Stimulated activated CD4-positive, alpha-beta T cell treated with anti-CD3 and anti-CD28 coated beads, Interleukin-2, amount 100 ng/mL, for 48 hours (primary cell): ENCODE measurements around the gene MRPL20.
"Not testable (repeated sequence)": the region's sequence is repeated elsewhere in the genome, so short reads cannot be mapped to it uniquely, and the experiment has no call there.

Experiments
- DNase-seq, 2 donors: peaks; one replicate each; pipeline ENCODE4 v3.0.0-alpha.2; 2020

MRPL20 gene

DNA sequence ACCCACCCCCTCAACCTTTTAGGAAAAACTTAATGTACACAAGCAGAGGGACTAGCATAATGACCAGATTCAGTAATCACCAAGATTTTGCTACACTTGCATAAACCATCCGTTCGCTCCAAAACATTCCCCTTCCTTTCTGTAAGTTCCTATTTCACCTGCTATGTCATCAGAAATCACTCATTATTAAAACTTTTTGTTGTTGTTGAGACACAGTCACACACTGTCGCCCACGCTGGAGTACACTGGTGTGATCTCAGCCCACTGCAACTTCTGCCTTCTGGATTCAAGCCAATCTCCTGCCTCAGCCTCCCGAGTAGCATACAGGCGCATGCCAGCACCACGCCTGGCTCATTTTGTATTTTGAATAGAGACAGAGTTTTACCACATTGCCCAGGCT is 3.4 kb downstream of the MRPL20 start:
- no peak for DNase-seq

GRCh38 chr1:1402901-1403392 is 4.1 kb downstream of the MRPL20 start:
- DNase-seq: not testable (repeated sequence)

DNA sequence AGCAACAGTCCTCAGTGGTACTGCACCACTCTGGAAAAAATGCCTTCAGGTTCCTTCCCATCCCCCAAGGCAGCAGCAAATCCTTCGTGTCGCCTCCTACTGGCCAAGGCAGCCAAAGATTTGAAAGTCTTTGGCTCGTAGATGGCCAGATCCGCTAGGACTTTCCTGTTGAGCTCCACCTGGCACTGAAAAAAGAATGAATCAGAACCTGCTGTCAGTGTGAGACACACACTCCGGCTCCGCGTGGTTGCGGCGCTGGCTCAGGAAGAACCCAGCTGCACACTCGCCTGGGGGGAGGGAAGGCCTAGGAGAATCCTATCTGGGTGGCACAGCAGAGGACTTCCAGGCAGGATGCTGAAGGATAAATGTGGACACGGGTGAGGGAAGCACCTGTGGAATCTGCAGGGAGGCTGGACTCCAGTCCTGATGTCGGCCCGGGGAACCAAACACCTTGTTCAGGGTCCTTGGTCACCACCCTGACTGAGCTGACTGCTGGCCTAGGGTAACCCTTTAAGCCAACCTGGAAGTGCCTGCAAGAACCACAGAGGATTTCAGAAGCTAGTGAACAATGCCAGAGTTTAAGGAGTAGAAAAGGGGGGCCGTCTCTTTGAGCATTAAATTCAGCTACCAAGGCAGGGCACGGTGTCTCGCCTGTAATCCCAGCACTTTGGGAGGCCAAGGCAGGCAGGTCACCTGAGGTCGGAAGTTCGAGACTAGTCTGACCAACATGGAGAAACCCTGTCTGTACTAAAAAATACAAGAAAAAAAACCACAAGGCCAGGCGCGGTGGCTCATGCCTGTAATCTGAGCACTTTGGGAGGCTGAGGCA is 4.8 kb downstream of the MRPL20 start:
- DNase-seq: peak; percentile 46 to 50

DNA sequence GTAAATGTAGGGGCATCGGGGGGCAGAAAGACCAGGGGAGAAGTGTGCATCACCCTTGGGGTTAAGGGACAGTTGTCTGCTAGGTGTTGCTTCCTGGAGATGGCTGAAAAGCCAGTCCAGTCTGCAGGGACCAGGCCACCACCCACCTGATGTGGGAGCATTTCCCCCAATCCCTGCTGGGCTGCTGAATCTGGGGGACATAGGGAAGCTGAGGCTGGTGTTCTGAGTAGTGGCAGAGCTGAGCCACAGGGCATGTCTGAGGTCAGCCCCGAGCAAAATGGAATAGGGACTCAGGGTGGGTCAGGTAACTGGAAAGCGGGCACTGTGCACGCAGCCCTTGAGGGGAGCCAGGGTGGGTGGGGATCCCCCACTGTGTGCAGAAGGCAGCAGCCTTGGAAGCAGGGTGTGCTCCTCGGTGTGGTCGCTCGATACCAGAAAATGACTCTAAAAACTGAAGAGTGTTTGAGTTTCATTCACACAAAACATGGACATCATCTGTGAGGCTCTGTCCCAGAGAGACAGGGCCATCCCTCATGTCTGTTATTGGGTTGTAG is 5.6 kb downstream of the MRPL20 start:
- no peak for DNase-seq

GRCh38 chr1:1400576-1401456 is 6.3 kb downstream of the MRPL20 start:
- no peak for DNase-seq

DNA sequence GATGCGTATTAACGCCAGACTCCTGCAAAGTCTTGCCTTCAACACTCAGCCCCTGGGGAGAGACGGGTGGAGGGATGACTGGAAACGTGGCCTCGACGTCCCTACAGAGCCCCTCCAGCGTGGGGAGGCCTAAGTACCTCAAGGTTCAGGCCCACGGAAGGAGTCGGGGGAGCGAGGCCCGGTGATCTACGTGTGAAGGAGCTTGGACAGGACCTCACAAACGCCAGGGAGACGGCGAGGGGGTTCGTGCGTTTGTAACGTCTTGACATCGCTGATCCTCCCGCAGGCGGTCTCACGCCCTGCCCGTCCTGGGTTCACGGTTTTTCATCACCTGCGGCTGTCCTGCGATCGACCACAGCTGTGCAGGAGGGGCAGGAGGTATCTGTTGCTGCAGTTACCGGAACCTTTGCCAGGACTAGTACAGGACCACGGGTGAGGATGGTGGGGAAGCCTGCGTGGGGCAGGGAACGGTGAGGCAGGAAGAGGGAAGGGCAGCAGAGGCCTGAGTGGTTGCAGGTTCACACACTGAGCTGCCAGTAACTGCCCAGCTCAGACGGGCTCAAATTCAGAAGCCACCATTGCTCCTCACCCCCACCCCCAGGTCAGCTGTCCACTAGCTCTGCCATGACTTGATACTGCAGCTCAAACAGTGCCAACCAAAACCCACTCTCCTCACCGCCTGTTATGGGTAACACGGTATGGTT is 7.1 kb downstream of the MRPL20 start:
- no peak for DNase-seq

DNA sequence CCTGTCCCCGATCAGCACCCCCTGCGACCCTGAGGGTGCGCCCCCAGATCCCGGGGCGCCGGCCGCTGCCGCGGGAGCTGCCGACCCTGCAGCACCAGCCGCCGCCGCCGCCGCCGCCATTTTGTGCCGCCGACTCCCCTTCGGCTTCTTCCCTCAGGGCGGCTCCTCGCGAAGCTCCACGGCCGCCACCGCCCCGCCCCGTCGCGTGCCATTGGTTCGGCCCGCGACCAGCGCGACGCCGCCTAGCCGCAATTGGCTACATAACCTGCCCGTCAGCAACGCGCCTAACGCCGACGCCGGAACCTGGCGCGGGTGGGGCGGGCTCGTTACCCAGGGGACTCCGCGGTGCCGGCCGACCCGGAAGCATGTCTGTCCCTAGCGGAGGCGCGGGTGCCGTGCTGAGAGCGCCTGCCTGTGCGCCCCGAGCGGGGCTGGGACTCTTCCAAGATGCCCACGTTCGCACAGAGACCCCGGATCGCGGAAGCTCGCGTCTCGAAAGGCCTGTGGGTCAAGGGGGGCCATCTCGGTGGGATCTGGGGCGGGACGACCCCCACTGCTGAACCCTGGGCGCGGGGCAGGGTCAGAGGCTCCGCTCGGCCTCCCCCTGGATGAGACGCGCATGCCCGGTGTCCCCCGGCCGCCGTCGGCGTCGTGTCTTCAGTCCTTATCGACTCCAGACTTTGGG is 7.8 kb downstream of the MRPL20 start, which contains the start of gene CCNL2:
CCNL2 (minus strand) TSS at position 149 of the 685 bp plus-strand sequence; CDS start at position 120, 29 bp downstream.
- DNase-seq: peak; percentile 99 to 100

GRCh38 chr1:1398677-1399186 is 8.4 kb downstream of the MRPL20 start:
- DNase-seq: no peak

DNA sequence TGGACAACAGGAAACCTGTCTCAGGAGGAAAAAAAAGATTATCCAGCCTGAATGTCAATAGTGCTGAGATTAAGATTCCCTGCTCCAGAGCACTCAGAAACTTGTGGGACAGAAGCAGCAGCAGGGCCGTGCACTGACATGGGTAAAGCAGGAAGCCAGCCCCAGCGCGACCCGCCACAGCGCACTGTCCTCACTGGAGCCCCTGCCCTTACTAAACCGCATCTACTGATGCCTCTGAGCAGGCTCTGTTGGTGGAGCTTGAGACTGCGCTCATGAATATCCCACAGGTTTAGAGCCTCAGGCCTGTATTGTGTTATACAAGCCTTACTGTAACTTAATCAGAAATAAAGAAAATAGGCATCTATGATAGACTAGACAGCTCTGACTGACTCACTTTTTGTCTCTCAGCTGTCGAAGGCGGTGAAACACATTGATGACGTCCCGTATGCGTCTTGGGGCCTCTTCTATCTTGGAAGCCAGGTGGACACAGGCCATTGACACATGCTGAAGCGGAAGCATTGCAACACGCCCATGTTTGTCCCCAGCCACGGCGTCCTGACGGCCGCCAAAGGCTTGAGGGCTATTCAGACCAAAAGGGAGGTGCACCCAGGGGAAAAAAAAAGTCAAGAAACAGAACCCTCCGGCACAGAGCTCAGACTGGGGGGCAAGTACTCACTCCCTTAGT is 9.1 kb downstream of the MRPL20 start:
- no peak for DNase-seq

DNA sequence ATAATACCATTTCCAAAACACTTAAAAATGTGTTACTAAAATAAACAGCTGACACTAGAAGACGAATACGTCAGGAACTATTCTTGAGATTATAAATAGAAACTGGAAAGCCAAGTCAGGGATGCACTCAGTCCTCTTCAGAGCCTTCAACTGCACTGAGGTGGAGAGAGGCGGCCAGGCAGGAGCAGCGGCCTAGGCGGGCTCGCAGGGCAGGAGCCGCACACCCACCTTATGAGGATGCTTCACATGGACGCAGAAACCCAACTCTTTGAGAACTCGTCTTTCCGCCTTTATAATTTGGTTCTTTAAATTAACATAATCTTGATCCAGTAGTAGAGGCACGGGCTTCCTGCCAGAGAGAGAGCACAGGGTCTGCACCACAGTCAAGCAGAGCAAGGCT is 11.9 kb downstream of the MRPL20 start:
- DNase-seq: no peak

DNA sequence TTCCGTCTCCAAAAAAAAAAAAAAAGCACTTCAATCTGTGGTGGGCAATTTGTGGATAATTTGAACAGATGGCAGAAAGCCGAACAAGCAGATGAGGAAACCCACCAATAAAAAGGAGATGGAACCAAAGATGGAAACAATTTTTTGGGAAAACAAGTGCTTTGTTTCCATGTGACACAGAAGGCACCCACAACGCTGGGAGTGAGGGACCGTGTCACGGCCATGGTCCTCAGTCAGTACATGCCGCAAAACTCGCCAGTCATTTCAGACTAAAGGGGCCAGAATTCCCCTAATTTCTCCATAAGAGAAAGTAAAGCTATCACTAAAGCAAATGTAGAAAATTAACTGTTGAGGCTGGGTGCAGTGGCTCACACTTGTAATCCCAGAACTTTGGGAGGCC is 13.0 kb downstream of the MRPL20 start:
- no peak for DNase-seq

- DNase-seq: no peak
Measured at GRCh38 chr1:1393428-1393827, 13.7 kb downstream of the MRPL20 start.

- DNase-seq: no peak
Measured at GRCh38 chr1:1393014-1393413, 14.1 kb downstream of the MRPL20 start.

DNA sequence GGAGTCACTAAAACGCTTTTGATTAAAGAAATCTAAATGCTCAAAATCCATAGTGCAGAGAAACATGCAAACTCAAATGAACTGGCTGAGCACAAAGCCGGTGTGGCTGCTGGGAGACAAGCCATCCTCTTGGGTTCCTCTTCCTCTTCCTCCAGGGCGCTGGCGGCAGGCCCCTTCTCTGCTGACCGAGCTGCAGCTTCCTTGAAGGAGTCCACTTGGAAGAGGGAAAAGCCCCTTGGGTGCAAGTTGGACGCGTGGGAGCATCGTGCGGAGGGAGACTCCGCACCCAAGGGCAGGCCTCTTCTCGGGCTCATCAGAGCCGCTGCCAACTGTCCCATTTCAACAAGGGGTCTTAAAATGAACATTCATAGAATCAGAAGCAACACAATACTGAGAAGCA is 15.9 kb downstream of the MRPL20 start:
- DNase-seq: no peak

- DNase-seq: no peak
Measured at GRCh38 chr1:1390675-1391074, 16.4 kb downstream of the MRPL20 start.

- DNase-seq: no peak
Measured at GRCh38 chr1:1388078-1388472, 19.0 kb downstream of the MRPL20 start.

DNA sequence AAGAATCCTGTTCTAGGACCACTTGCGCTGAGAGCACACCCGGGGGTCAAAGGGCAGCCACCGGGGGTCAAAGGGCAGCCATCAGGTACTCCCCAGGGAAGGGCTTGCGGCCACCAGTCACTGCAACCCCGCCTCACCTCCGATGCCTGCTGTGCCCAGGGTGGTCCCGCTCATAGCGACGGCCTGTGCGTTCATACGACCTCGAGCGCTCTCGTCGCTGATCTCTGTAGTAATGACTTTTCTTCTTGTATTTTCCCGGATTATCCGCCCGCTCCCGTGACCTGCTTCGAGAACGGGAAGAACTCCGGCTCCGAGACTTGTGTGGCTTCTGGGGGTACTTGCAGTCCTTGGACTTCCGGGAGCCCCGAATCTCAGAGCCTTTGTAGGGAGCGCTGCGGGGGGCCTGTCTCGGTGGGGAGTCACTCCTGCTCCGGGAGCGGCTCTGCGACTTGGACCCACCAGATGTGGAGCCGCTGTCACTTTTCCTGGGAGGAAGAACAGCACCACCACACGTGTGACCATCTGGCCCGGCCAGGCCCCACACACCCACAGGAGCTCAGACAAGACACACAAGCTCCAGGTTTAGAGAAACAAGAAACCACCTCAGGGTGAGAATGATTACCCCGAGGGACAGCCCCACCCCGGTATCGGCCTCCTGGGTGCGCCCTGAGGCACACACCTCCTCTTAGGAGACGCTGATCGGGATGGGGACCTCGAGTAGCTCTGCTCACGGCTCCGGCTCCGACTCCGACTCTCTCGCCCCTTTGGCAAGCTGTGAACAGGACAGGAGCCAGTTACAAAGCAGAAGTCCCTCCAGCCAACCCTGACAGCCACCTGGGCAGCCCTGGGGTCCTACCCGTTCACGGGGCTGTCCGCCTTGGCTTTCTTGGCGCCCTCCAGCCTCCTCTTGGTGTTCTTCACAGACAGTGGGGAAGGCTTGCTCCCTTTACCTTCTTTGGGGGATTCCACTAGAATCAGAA is 19.7 kb downstream of the MRPL20 start:
- no peak for DNase-seq

GRCh38 chr1:1385931-1386330 is 21.2 kb downstream of the MRPL20 start:
- no peak for DNase-seq

DNA sequence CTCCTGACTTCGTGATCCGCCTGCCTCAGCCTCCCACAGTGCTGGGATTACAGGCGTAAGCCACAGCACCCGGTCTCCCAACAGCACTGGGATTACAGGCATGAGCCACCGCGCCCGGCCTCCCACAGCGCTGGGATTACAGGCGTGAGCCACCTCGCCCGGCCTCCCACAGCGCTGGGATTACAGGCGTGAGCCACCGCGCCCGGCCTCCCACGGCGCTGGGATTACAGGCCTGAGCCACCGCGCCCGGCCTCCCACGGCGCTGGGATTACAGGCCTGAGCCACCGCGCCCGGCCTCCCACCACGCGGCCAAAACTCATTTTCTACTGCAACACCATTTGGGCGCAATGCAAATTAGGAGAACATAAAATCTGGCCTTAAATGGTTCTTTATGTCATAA is 21.8 kb downstream of the MRPL20 start:
- not testable (repeated sequence) for DNase-seq

DNA sequence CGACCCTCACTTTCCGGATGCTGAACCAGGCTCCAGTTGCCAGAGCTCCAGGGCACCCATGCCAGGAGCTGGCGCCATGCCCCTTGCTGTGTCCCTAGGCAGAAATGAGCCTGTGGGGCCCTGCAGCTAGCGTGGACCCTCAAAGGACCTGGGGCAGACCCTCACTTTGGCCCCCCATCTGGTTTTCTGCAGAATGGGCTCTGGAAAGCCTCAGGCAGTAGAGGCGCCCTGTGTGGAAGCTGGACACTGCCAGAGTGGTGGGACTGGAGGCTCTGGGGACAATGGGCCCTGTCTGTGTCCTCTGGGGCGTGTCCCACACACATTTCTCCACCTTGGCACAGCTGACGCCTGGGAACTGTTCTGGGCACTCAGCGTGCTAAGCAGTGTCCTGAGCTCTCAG is 25.8 kb downstream of the MRPL20 start:
- no peak for DNase-seq
